GM18867 (cell line): ENCODE results near the gene ADAMTS20.

Source experiments
- ATAC-seq: cut with Tn5 transposase; IDR thresholded peaks from one replicate; pipeline ENCODE4 v1.9.1; 2021; ENCODE audit warnings: mild to moderate bottlenecking, moderate library complexity; ENCODE audit not compliant: unreplicated experiment

Gene ADAMTS20

DNA sequence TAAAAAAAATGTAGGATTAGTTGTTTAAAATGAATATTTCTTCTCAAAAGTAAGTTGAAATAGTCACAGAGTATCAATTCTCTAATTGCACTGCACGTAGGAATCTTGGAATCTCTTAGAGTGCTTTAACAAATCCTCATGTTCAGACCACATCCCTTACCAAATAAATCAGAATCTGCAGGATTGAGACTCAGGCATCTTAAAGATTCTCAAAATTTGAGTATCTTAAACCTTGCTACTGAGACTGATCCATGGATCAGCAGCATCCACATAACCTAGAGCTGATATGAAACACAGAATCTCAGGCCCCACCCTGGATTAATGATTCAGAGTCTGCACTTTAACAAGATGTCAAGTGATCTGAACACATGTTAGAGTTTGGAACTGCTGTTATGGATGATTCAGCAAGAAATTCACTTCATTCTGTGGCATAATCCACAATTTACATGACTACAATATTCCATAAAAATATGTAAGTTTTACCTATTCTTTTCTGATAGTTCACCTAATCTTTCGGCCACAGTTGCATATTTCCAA is 58.7 kb downstream of the ADAMTS20 start:
- no peak for ATAC-seq

DNA sequence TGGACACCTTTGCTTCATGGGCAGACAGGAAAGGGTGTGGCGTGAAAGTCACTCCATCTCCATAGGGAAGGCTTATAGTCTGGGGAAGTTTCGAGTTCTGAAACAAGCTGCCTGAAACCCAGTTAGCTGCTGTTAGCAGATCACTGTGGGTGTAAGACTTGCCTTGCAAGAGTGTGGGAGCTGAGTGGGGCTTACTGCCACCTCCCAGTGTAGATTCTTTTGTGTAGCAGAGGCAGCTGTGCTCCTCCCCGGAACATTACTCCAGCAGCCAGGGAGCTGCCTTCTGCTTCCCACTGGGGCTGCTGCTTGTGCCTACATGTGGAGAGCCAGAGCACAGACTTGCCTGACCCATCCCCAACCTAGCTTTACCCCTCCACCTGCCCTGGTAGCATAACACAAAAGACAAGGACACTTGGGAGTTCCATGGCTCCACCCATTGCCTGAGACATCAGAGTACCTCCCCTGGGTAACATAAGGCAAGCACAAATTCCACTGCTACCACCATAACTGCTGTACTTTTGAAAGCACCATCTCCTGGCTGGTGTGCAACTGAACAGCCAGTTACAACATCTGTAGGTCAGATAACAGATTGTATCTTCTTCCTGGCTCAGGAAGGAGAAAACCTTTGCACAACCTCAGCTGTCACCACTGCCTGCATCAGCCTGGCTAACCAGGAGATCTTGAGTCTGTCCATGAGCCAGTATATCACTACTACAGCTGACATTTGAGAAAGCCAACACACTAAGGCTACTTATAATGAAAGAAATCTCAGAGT is 69.5 kb downstream of the ADAMTS20 start:
- no peak for ATAC-seq

DNA sequence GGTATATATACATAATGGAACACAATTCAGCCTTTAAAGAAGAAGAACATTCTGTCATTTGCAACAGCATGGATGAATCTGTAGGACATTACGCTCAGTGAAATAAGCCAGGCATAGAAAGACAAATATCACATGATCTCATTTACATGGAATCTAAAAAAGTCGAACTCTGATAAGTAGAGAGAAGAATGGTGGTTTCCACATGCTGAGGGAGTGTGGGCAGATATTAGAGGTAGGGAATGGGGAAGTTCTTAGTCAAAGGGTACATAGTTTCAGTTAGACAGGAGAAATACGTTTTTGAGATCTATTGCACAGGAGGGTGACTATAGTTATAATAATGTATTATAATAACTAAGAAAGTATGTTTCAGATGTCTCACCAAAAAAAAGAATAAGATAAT is 71.4 kb downstream of the ADAMTS20 start:
- ATAC-seq: no peak

DNA sequence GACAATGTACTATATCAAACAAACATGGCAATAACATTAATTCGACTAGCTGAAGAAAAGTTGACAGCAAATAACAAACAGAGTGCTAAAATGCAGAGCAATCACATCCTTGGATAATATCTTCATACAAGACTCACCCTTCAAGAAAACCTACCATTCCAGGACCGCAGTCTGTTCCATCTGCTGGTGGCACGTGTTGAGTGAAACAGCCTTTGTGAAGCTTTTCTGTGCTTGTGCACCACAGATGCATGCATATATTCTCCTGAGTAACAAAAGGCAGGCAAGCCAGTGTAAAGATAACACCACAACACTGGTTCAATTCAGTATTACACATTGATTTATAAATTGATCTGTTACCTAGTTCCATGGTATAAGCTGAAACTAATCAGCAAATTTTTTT is 89.3 kb downstream of the ADAMTS20 start:
- no peak for ATAC-seq

DNA sequence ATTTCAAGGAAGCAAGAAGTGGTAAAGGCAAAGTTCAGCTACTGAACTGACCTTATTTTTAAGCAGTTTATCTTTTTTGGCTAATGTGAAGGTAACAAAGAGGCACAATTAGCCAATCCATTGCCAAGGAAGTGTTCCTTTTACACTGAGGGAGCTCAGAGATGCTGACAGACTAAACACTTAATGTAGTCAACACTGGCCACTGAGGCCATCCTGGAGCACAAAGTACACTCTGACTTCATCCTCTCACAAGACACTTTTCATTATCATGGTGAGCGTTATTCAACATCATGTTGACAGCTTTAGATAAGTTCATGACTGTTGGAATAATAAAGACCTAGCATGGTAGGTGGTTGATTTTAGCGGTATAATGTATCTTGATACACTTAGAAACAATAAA is 89.9 kb downstream of the ADAMTS20 start:
- ATAC-seq: no peak

DNA sequence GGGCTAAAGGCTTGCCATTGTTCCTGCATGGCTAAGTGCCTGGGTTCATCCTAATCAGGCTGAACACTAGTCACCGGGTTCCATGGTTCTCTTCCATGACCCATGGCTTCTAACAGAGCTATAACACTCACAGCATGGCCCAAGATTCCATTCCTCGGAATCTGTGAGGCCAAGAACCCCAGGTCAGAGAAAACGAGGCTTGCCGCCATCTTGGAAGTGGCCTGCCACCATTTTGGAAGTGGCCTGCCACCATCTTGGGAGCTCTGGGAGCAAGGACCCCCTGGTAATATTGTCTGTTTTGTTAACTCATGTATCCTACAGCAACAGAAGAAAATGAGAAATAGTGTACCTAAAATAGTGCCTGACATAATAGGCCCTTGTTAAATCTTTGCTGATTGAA is 92.7 kb downstream of the ADAMTS20 start:
- ATAC-seq: no peak

DNA sequence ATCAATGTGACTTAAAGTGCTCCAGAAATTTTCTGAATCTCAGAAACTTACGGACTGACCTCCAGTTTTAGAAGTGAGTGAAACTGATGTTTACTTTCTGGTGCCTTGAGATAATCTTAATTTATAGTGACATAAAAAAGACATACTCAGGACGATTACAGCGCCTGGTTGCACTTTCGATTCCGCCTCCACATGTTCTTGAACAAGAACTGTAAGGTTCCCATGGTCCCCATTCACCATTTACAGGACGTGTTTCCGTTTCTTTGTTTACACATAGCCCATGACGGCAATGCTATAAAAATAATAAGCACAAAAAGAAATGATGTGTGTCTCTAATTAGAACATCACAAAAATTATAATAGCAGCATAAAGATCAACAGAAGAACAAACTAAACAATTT is 98.2 kb downstream of the ADAMTS20 start:
- ATAC-seq: no peak

DNA sequence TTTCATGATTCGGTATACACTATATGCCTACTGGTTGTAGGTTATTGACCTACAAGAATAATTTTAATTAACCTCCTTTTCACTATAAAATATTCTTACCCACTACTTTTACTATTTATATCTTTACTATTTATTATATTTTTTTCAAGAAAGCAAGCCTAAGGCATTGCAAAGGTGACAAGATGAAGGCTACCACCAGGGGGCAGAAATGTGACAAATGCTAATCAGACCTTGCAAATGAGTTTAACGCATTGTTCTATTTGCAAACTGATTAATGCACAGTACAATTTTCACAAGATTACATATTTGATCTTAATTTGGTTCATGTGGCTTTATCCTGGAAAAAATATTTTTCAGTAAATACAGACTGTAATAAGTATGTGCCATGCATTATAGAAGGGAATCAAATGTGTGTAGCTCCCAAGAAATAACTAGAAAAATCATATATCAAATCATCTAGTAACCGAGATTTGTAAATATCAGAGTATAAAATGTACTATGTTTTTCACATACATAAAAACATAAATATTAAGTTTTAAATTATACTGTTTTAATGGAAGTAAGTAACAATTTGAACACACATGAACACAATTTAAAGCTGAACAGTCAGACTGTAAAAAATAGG is 107.0 kb downstream of the ADAMTS20 start:
- peak; percentile 79 for ATAC-seq

DNA sequence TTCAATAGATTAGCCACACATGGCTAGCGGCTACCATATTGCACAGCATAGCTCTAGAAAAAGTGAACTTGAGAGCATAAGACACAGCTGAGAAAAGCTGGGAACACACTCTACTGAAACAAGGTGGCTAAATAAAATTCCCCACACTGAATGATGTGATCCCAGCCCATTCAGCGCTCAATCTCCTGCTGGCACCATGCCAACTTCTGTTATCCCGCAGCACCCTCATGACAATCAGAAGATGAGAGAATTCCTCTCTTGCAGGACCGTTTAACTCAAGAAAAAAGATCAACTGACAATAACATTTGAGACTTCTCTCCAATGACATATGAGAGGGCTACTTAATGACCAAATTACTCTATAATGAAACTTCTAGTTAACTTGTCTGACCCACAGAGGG is 115.4 kb downstream of the ADAMTS20 start:
- no peak for ATAC-seq

DNA sequence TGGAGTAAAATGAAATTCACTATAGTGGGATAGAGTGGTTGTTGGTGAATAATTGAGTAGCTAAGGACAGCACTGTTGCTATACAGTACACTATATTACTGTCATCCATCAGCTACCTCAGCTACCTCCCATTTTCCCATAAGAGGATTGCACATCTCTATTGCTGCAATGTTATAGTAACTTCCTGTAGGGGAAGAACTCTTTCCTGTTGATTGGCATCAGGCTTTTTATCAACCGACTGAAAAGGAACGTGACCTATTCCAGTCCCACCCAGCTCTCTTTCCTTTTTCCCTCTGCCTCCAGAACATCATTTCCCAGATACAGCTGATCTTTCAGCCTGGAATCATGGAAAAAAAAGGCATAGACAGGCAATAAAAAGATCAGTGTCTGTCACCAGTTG is 117.4 kb downstream of the ADAMTS20 start:
- ATAC-seq: no peak

DNA sequence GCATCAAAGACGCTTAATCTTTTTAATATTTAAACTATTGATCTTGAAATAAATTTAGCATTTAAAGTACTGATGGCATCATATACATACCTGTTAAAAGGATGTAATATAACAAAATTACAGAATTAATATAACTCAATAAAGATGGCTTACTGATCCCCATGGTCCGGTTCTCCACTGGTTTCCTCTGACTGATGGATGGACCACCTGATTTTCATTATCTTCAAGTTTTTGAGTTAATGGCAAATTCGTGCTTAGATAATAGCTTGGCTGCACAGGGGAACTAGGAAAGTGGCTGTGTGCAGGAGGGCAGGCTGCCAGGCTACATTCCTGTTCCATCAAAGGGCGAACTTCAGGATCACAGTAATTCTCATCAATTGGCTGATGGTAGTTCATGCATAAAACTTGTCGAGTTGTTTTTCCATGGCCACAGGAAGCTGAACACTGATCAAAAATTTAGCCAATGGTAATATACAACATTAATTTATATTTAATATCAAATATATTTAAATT is 123.9 kb downstream of the ADAMTS20 start:
- no peak for ATAC-seq

DNA sequence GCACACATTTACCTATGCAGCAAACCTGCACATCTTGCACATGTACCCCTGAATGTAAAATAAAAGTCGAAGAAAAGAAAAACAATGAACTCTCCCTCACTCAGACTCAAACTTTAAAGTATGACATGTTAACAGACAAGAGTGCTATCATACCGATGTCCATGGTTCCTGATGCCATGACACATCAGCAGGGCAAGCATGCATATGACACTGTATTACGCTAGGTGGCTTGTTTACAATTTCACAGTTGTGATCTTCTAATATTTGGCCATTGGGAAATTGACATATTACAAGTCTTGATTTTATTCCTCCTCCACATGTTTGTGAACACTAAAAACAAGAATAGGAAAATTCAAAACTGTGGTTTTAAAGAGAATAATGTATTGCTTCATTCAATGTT is 126.6 kb downstream of the ADAMTS20 start:
- ATAC-seq: no peak

DNA sequence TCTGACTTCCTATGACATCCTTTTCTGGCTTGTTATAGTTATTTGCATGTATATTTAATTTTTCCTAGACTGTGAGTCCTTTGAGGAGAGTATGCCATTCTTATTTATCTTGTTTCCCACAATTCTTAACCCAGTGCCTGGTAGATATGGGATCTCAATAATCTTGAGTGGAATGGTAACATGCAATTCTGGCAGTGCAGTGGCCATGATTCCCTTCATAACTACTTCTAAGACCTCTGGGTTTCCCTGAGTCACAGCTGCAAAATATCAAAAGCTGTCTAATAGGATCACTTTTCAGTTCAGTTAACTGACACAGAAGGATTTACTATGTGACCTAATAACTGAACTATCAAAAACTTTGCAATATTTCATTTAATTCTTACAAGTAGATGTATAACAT is 135.0 kb downstream of the ADAMTS20 start:
- ATAC-seq: no peak

DNA sequence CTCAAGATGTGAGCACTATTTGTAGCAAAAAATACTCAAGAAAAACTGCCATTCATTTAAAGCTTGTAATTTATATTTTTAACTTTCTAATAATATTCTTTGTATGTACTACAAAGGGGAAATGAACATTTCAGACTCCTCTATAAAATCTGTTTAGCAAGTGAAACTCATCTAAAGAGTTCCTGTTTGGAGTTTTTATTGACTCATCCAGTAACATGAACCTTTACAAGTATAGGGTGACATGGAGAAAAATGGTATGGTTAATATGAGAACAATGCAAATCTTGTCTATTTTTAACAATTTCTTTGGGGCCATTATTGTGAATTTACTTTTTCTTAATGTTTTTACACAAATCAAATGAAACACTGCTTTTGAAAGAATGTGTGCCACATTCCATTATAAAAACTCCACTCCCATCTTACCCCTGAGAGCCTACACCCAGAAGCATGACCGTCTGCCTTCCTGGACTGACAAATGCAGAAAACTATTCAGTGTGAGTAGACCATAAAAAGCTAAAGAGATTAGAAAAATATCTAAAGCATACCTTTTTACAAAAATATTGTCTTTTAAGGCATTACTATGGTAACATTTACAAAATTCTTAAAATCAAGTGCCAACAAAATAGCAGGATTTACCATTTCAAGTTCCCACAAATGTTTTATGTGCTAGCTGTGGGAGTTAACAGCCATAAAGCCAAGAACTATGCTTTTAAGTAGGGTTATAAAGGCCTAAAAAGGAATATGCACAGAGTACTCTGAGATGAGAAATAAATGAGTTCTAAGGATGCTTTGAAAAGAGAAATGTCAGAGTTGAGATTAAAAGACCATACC is 144.0 kb downstream of the ADAMTS20 start:
- peak; percentile 56 for ATAC-seq

DNA sequence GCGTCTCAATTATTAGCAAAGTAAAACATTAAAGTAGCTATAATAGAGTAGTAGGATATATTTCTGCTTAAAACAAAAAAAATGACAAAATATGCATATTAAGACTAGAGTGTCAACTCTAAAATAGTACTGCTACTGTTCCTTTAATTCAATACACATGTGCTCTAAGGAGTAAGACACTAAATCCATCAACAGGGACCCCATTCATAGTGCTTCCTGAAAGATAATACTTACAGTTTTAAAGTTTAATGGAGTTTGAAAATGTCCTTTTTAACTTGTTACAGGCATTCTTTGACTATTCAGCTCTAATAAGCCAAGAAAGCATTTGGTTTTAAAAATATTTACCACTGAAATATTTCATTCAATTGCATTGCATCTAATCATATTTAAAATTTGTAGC is 145.2 kb downstream of the ADAMTS20 start:
- ATAC-seq: no peak

DNA sequence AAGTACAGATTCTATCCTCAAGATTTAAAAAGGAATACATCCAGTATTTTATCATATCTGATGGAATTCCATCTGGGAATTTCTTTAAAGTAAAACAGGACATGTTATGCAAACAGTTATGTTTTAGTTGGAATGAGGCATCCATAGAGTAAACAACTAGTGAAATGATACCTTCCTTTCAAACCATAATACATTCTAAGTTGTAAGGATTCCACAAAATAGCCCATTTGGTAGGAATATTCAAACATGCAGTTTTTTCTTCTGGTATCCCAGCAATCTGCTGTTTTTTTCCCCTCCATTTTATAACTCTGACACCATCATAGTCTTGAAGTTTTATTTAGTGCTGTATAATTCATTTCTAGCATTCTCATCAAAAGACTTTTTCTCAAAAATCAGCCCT is 149.6 kb downstream of the ADAMTS20 start:
- ATAC-seq: no peak

DNA sequence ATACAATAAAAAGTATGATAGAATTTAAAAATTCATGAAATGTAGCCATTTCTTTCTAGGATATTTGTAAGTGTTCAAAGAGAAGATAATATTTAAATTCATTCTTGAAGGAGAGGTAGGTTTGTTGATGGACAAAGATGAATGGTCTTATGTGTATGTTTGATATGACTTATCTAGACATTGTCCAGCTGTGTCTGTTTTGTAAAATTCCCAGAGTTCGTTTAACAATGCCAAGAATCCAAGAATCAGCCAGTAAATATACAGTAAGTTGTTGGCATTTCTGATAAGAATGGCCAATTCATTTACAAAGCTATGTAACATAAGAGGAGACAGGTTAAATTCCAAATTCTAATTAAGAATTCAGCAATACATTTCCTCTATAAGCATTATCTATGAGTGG is 150.9 kb downstream of the ADAMTS20 start:
- ATAC-seq: no peak

DNA sequence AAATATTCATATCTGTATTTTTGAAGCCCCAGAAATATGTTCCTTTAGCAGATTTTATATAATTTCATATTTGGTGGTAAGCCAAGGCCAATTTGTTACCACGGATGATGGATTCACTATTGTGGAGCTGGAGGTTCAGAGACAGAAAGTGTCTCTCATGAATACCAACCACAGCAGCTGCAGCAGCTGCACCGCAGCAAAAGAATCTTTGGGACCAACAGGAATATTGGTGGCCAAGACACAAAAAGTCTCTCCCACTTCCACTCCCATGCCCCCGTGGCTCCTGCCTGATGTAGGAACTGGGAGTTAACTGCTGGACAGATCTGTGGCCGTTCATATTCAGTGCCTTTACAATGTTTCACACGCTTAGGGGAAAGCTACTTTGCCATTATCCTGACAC is 155.3 kb downstream of the ADAMTS20 start:
- no peak for ATAC-seq

DNA sequence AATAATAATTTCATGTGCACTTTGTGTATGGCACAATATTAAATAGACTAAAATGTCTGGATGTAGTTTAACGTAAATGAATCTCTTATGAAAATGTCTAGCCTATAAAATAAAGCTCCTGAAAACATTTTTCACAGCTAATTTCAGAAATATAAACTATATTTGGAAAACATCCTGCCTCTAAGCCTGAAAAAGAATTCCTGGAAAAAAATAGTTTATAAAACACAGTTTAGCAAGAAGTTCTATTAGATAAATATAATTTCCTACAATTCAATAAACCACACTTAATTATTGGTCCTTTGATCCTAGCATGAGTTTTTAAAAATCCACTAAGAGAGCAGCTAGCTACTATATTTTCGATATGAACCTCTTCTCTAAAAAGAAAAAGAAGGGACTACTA is 159.9 kb downstream of the ADAMTS20 start:
- ATAC-seq: no peak

DNA sequence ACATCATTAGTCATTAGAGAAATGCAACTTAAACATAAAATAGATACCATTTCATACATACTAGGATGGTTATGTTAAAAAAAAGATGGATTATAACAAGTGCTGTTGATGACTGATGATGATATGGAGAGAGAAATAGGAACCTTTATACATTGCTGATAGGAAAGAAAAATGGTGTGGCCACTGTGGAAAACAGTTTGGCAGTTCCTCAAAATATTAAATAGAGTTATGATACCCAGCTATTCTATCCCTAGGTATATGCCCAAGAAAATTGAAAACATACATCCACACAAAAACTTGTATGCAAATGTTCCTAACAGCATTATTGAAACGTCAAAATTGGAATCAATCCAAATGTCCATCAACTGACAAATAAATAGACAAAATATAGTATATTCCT is 170.1 kb downstream of the ADAMTS20 start:
- ATAC-seq: no peak

DNA sequence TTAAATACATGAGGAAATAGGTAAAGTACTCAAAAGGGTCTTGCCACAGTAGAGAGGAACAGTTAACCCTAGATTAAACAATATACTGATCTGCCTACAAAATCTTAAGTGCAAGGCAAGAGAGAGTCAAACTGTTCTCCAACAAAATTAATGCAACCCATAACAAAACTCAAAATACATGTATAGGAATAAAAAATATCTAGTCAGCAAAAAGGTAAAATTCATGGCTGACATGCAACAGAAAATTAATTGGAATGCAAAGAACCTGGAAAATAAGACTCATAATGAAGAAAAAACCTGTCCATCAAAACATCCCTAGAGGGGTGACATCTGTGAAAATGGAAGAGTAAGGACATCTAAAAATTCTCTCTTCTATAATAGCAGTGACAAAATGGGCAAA is 173.6 kb downstream of the ADAMTS20 start:
- ATAC-seq: no peak
